H9 (cell line): ENCODE data around the gene GRIN3B. TPM values are rescaled to one million over a fixed set of nuclear protein-coding genes. Genes with fewer than 3 reads are reported as not detected.
A peak's percentile ranks its signal among the peaks of the same experiment; 100 is the strongest.

Source experiments
- DNase-seq: peaks from one replicate; pipeline ENCODE4 v3.0.0-alpha.2; 2017
- H2AFZ ChIP-seq: one replicate; pipeline ENCODE4 v1.6.1; 2013; ENCODE audit warnings: mild to moderate bottlenecking, low read length, control low read depth, moderate library complexity
- H2AK5ac ChIP-seq: 2 replicates; pipeline ENCODE4 v1.6.1; 2013; ENCODE audit warnings: low read length, control low read depth, mixed read lengths; ENCODE audit not compliant: insufficient read length
- H2BK120ac ChIP-seq: one replicate; pipeline ENCODE4 v1.6.1; 2013; ENCODE audit warnings: low read depth, mild to moderate bottlenecking, low read length, control low read depth, inconsistent platforms; ENCODE audit not compliant: poor library complexity, severe bottlenecking
- H2BK12ac ChIP-seq: 2 replicates; pipeline ENCODE4 v1.6.1; 2013; ENCODE audit warnings: low read length, control low read depth, mixed read lengths, low read depth; ENCODE audit not compliant: insufficient read length
- H2BK15ac ChIP-seq: 2 replicates; pipeline ENCODE4 v1.6.1; 2013; ENCODE audit warnings: low read depth, low read length, control low read depth
- H2BK20ac ChIP-seq: one replicate; pipeline ENCODE4 v1.6.1; 2013; ENCODE audit warnings: low read depth, mild to moderate bottlenecking, low read length, control low read depth, inconsistent platforms; ENCODE audit not compliant: poor library complexity, severe bottlenecking
- H2BK5ac ChIP-seq: 2 replicates; pipeline ENCODE4 v1.6.1; 2013; ENCODE audit warnings: low read length, control low read depth, mixed read lengths; ENCODE audit not compliant: insufficient read length
- H3K14ac ChIP-seq: 2 replicates; pipeline ENCODE4 v1.6.1; 2013; ENCODE audit warnings: low read length, control low read depth; ENCODE audit not compliant: insufficient read depth
- H3K18ac ChIP-seq: 2 replicates; pipeline ENCODE4 v1.6.1; 2013; ENCODE audit warnings: low read depth, mild to moderate bottlenecking, mixed read lengths, low read length, control low read depth; ENCODE audit not compliant: insufficient read length
- H3K23ac ChIP-seq: 2 replicates; pipeline ENCODE4 v1.6.1; 2013; ENCODE audit warnings: low read length, control low read depth, mixed read lengths, low read depth; ENCODE audit not compliant: insufficient read length
- H3K23me2 ChIP-seq: 2 replicates; pipeline ENCODE4 v1.6.1; 2013; ENCODE audit warnings: low read depth, mild to moderate bottlenecking, mixed read lengths, low read length, control low read depth; ENCODE audit not compliant: insufficient read length, poor library complexity, severe bottlenecking
- H3K27ac ChIP-seq: 2 replicates; pipeline ENCODE4 v1.5.1; 2013; ENCODE audit warnings: low read length, control low read depth, mixed read lengths, low read depth; ENCODE audit not compliant: insufficient read length
- H3K27me3 ChIP-seq: 2 replicates; pipeline ENCODE4 v1.6.1; 2013; ENCODE audit warnings: low read length, control low read depth, inconsistent platforms; ENCODE audit not compliant: insufficient read depth
- H3K4ac ChIP-seq: 2 replicates; pipeline ENCODE4 v1.6.1; 2013; ENCODE audit warnings: low read depth, mild to moderate bottlenecking, control low read depth, inconsistent platforms, low read length, moderate library complexity
- H3K4me1 ChIP-seq: 2 replicates; pipeline ENCODE4 v1.6.1; 2013; ENCODE audit warnings: low read length, control low read depth, inconsistent platforms; ENCODE audit not compliant: insufficient read depth
- H3K4me2 ChIP-seq: 2 replicates; pipeline ENCODE4 v1.6.1; 2013; ENCODE audit warnings: low read length, control low read depth, mixed read lengths; ENCODE audit not compliant: insufficient read length, insufficient read depth
- H3K56ac ChIP-seq: 2 replicates; pipeline ENCODE4 v1.6.1; 2013; ENCODE audit warnings: low read depth, mild to moderate bottlenecking, mixed read lengths, low read length, control low read depth; ENCODE audit not compliant: insufficient read length
- H3K79me1 ChIP-seq: 2 replicates; pipeline ENCODE4 v1.6.1; 2013; ENCODE audit warnings: low read depth, mild to moderate bottlenecking, moderate library complexity, low read length, control low read depth, inconsistent platforms; ENCODE audit not compliant: insufficient read depth, poor library complexity, severe bottlenecking
- H3K79me2 ChIP-seq: 2 replicates; pipeline ENCODE4 v1.6.1; 2013; ENCODE audit warnings: low read length, control low read depth, inconsistent platforms; ENCODE audit not compliant: insufficient read depth
- H3K9ac ChIP-seq: 2 replicates; pipeline ENCODE4 v1.6.1; 2013; ENCODE audit warnings: low read length, control low read depth, mixed read lengths; ENCODE audit not compliant: insufficient read length; ENCODE audit errors: extremely low read depth
- H3K9me3 ChIP-seq: one replicate; pipeline ENCODE4 v1.6.1; 2013; ENCODE audit warnings: low read depth, low read length, inconsistent platforms; ENCODE audit not compliant: control insufficient read depth
- H3T11ph ChIP-seq: one replicate; pipeline ENCODE4 v1.6.1; 2013; ENCODE audit warnings: mild to moderate bottlenecking, low read length, control low read depth, inconsistent platforms
- H4K20me1 ChIP-seq: one replicate; pipeline ENCODE4 v1.6.1; 2013; ENCODE audit not compliant: control insufficient read depth, insufficient read length, insufficient read depth
- H4K5ac ChIP-seq: 2 replicates; pipeline ENCODE4 v1.6.1; 2013; ENCODE audit warnings: low read depth, mild to moderate bottlenecking, mixed read lengths, low read length, control low read depth; ENCODE audit not compliant: insufficient read length
- H4K8ac ChIP-seq: replicated peaks from 2 replicates; pipeline ENCODE4 v1.6.1; 2013; ENCODE audit warnings: low read length, control low read depth, mixed read lengths, low read depth; ENCODE audit not compliant: insufficient read length
- H4K91ac ChIP-seq: 2 replicates; pipeline ENCODE4 v1.6.1; 2013; ENCODE audit warnings: low read depth, mild to moderate bottlenecking, moderate library complexity, mixed read lengths, low read length, control low read depth; ENCODE audit not compliant: insufficient read length
- H3K27ac Mint-ChIP-seq, 3 experiments: 2 replicates in 2 of 3; 3 replicates in 1 of 3; pipeline ENCODE4 v1.8.0; 2020 to 2021; ENCODE audit warnings: mixed read lengths in 3 of 3, mild to moderate bottlenecking in 1 of 3, moderate library complexity in 1 of 3
- H3K27me3 Mint-ChIP-seq: 2 replicates; pipeline ENCODE4 v1.8.0; 2021; ENCODE audit warnings: low read depth, mild to moderate bottlenecking, moderate library complexity, mixed read lengths
- H3K36me3 Mint-ChIP-seq, 3 experiments: 2 replicates in 2 of 3; 3 replicates in 1 of 3; pipeline ENCODE4 v1.8.0; 2020 to 2021; ENCODE audit warnings: low read depth in 3 of 3, mixed read lengths in 3 of 3; ENCODE audit not compliant: insufficient read depth in 1 of 3
- H3K4me1 Mint-ChIP-seq, 2 experiments: 2 replicates each; pipeline ENCODE4 v1.8.0; 2020; ENCODE audit warnings: mixed read lengths in 2 of 2
- H3K4me3 Mint-ChIP-seq, 2 experiments: 2 replicates in 1 of 2; 3 replicates in 1 of 2; pipeline ENCODE4 v1.8.0; 2020 to 2021; ENCODE audit warnings: mild to moderate bottlenecking in 2 of 2, mixed read lengths in 2 of 2, moderate library complexity in 1 of 2
- H3K9me3 Mint-ChIP-seq, 2 experiments: 2 replicates in 1 of 2; 3 replicates in 1 of 2; pipeline ENCODE4 v1.8.0; 2020; ENCODE audit warnings: mild to moderate bottlenecking in 2 of 2, mixed read lengths in 2 of 2, moderate library complexity in 1 of 2
- CTCF ChIP-seq: fragments of 200-600 bp; sonication (generic); conservative IDR thresholded peaks from 3 replicates; pipeline ENCODE4 v1.8.0; 2021; ENCODE audit warnings: antibody characterized with exemption, mild to moderate bottlenecking
- WGBS: extraction: QIAGEN DNeasy Blood & Tissue Kit; methylation state at CpG from one replicate; pipeline ENCODE4 v1.1.7; 2013; ENCODE audit warnings: missing lambda C conversion rate, low lambda C conversion rate, mixed read lengths; ENCODE audit not compliant: insufficient read length; ENCODE audit errors: extremely low coverage; 5-methylcytosine and 5-hydroxymethylcytosine counted together
- total RNA-seq: library from RNA; stranded (reverse); gene quantifications from 2 replicates; pipeline ENCODE4 v1.2.1, GENCODE V29; 2021

The GRIN3B gene
- total RNA-seq, 1 experiment from 2014 or later = 1.0 TPM

GRCh38 chr19:1026783-1027649 is 26.8 kb downstream of the GRIN3B start:
- H3T11ph ChIP-seq = peak overlapping the region; percentile 41
- H3K14ac ChIP-seq = peak overlapping the region; percentile 100
- no peaks in the 10 kb centered on the region; the same call in 1 of the 2 replicates for H3K27me3 Mint-ChIP-seq
- no peak overlapping the region for H2AK5ac ChIP-seq
- H4K91ac ChIP-seq = peak overlapping the region; percentile 97
- no peak overlapping the region for H3K23ac ChIP-seq
- peaks cover 12 to 20% (median 19%) of the 10 kb centered on the region in 3 experiments; a peak in 6 of 7 replicates for H3K36me3 Mint-ChIP-seq
- DNase-seq = no peak
- TF ChIP-seq CTCF = no peak
- H2BK20ac ChIP-seq = no peak overlapping the region
- H3K4me2 ChIP-seq = peak overlapping the region; percentile 90
- no peak overlapping the region for H3K27ac ChIP-seq
- peak overlapping the region; percentile 100 for H3K18ac ChIP-seq
- H3K27ac Mint-ChIP-seq = peak overlapping the region; percentile 94 to 98 (median 95)
- peak overlapping the region; percentile 100 for H2BK15ac ChIP-seq
- H3K79me1 ChIP-seq = peaks cover 7% of the 10 kb centered on the region
- no peaks in the 10 kb centered on the region for H3K27me3 ChIP-seq
- H3K9me3 Mint-ChIP-seq = no peaks in the 10 kb centered on the region
- no peaks in the 10 kb centered on the region for H3K4me1 ChIP-seq
- peaks cover 15% of the 10 kb centered on the region; the same call in 1 of the 2 replicates for H3K79me2 ChIP-seq
- peak overlapping the region; percentile 82 for H2BK5ac ChIP-seq
- H2BK12ac ChIP-seq = peak overlapping the region; percentile 97
- no peak overlapping the region for H3K56ac ChIP-seq
- H3K4me3 Mint-ChIP-seq = peak overlapping the region; percentile 91 to 98
- WGBS = no CpG with 5 or more reads among the region's 36 CpGs
- H4K8ac ChIP-seq = no peak overlapping the region
- H3K4me1 Mint-ChIP-seq = peaks cover 4 to 22% of the 10 kb centered on the region in 2 experiments; a peak in 3 of 4 replicates
- H3K23me2 ChIP-seq = peaks cover 16% of the 10 kb centered on the region
- no peak overlapping the region for H4K5ac ChIP-seq
- peak overlapping the region; percentile 83 for H3K9ac ChIP-seq
- H2AFZ ChIP-seq = no peak overlapping the region
- peak overlapping the region; percentile 99 for H2BK120ac ChIP-seq
- H4K20me1 ChIP-seq = no peaks in the 10 kb centered on the region
- no peaks in the 10 kb centered on the region for H3K9me3 ChIP-seq
- H3K4ac ChIP-seq = peak overlapping the region; percentile 99
